ENCODE results near the gene ETFDH.
"Not testable (repeated sequence)": the region's sequence is repeated elsewhere in the genome, so short reads cannot be mapped to it uniquely, and the experiment has no call there.

The ETFDH gene

DNA sequence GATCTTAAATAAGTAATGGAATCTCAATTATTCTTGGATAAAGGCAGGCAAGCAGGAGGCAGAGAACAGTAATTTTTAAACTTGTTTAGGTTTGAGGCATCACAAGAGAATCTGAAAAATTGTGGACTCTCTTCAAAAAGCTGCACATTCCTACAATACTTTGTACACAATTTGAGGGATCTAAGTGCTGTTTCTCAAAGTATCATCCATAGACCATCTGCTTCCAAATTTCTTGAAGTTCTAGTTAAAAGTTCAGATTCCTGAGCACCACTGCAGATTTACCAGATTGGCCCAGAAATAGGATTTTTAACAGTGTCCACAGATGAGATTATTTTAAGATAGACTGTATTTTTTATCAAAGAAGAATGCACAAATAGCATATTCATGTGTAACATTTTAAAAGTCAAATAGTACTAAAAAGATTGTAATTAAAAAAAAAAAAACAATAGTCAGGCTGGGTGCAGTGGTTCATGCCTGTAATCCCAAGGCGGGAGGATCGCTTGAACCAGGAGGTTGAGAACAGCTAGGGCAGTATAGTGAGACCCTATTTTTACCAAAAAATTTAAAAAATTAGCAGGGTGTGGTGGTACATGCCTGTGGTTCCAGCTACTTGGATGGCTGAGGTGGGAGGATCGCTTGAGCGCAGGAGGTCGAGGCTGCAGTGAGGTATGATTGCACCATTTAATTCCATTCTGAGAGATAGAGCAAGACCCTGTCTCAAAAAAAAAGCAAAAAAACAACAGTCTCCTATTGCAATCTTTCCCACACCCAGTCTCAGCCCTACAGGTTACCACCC lies 82.5 kb downstream of the ETFDH start:
- DNase-seq (ENCODE audit: low read depth in 1 of 2, low spot score in 1 of 2): no peak

GRCh38 chr4:158755819-158756218 lies 83.7 kb downstream of the ETFDH start:
- DNase-seq (ENCODE audit: low read depth in 1 of 2, low spot score in 1 of 2): not testable (repeated sequence)

GRCh38 chr4:158756588-158756987 lies 84.5 kb downstream of the ETFDH start:
- DNase-seq (ENCODE audit: low read depth in 1 of 2, low spot score in 1 of 2): no peak

DNA sequence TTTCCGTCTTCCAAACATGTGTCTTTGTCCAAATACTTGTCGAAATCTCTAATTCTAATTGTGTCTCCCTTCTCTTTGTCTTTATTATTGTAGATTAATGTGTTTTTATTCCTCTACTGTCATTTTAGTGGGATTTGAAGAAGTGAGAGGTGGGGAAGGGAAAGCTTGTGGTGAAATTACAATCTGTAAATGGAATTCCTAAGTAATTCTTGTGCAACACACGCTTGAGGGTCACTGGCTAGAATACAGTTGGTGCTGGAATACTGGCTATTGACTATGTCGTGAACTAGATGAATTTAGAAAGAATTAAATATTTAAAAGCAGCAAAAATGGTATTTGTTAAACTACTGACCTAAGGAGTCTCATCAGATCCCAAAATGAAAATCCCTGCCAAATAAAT lies 86.0 kb downstream of the ETFDH start:
- no peak for DNase-seq (ENCODE audit: low read depth in 1 of 2, low spot score in 1 of 2)

DNA sequence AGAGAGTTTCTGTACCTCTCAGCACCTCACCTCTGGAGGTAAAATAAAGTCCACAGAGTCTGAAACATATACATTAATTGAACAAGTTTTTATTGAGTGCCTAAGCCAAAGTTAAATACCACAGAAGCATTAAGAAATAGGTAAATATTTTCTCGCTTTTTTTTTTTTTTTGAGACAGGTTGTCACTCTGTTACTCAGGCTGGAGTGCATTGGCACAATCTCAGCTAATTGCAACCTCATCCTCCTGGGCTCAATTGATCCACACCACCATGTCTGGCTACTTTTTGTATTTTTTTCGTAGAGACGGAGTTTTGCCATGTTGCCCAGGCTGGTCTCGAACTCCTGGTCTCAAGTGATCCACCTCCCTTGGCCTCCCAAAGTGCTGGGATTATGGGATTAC lies 86.6 kb downstream of the ETFDH start:
- DNase-seq (ENCODE audit: low read depth in 1 of 2, low spot score in 1 of 2): no peak
